GM12878 (cell line): ENCODE results near the gene NELFB. TPM values are rescaled to one million over a fixed set of nuclear protein-coding genes. Genes with fewer than 3 reads are reported as not detected.

Experiments used
- BRCA1 ChIP-seq: IDR thresholded peaks from 2 replicates; pipeline ENCODE4 v1.6.1; 2011; ENCODE audit warnings: low read depth, low read length, improper control_type of control experiment
- CBX5 ChIP-seq: sonication (generic); IDR thresholded peaks from 2 replicates; pipeline ENCODE4 v1.6.1; 2016; ENCODE audit warnings: low read depth, moderate library complexity, mild to moderate bottlenecking, inconsistent platforms
- CHD2 ChIP-seq: IDR thresholded peaks from 2 replicates; pipeline ENCODE4 v1.6.1; 2011; ENCODE audit warnings: low read depth, low read length, improper control_type of control experiment, borderline replicate concordance
- CREM ChIP-seq: IDR thresholded peaks from 2 replicates; pipeline ENCODE4 v1.6.1; 2014; ENCODE audit warnings: antibody characterized with exemption, low read depth
- CTCF ChIP-seq, 3 experiments: IDR thresholded peaks in 2 of 3; conservative IDR thresholded peaks in 1 of 3; 2 replicates each; pipeline ENCODE4 v1.5.1; 2011; ENCODE audit warnings: low read depth in 3 of 3, low read length in 3 of 3, mild to moderate bottlenecking in 3 of 3, control low read depth in 2 of 3, moderate library complexity in 2 of 3, inconsistent platforms in 1 of 3, mixed read lengths in 1 of 3; ENCODE audit not compliant: control insufficient read depth in 2 of 3, insufficient read depth in 1 of 3; ENCODE audit errors: extremely low read depth in 1 of 3
- GABPA ChIP-seq: IDR thresholded peaks from 2 replicates; pipeline ENCODE4 v1.6.1; 2014; ENCODE audit warnings: antibody characterized with exemption, low read depth, mild to moderate bottlenecking, inconsistent platforms
- HSF1 ChIP-seq: fragments of 150-350 bp; IDR thresholded peaks from 2 replicates; pipeline ENCODE4 v1.6.1; 2014; ENCODE audit warnings: mild to moderate bottlenecking, low read depth, low read length
- IKZF2 ChIP-seq, 2 experiments: fragments of 450-650 bp; IDR thresholded peaks; 2 replicates each; pipeline ENCODE4 v1.6.1; 2017; ENCODE audit warnings: mild to moderate bottlenecking in 2 of 2, moderate library complexity in 2 of 2
- LARP7 ChIP-seq: fragments of 450-650 bp; IDR thresholded peaks from 2 replicates; pipeline ENCODE4 v1.6.1; 2017; ENCODE audit warnings: mild to moderate bottlenecking
- MTA2 ChIP-seq: fragments of 450-650 bp; IDR thresholded peaks from 2 replicates; pipeline ENCODE4 v1.6.1; 2016; ENCODE audit warnings: low read depth, mild to moderate bottlenecking, moderate library complexity
- MYC ChIP-seq: IDR thresholded peaks from 2 replicates; pipeline ENCODE4 v1.6.1; 2011; ENCODE audit warnings: mild to moderate bottlenecking, low read length, moderate library complexity, inconsistent platforms; ENCODE audit not compliant: insufficient read depth, insufficient replicate concordance, insufficient read length, severe bottlenecking
- NR2C1 ChIP-seq: fragments of 450-650 bp; IDR thresholded peaks from 2 replicates; pipeline ENCODE4 v1.6.1; 2017; ENCODE audit warnings: antibody characterized with exemption, mild to moderate bottlenecking, moderate library complexity
- PAX8 ChIP-seq: fragments of 450-650 bp; IDR thresholded peaks from 2 replicates; pipeline ENCODE4 v1.6.1; 2017; ENCODE audit warnings: mild to moderate bottlenecking, moderate library complexity
- POLR2AphosphoS5 ChIP-seq: IDR thresholded peaks from 2 replicates; pipeline ENCODE4 v1.6.1; 2011; ENCODE audit warnings: mild to moderate bottlenecking, low read length, inconsistent platforms
- RAD51 ChIP-seq: fragments of 450-650 bp; IDR thresholded peaks from 2 replicates; pipeline ENCODE4 v1.6.1; 2016; ENCODE audit warnings: moderate library complexity, mild to moderate bottlenecking, inconsistent platforms
- SMARCA5 ChIP-seq: fragments of 450-650 bp; IDR thresholded peaks from 2 replicates; pipeline ENCODE4 v1.6.1; 2017; ENCODE audit warnings: mild to moderate bottlenecking
- SREBF2 ChIP-seq: IDR thresholded peaks from 2 replicates; pipeline ENCODE4 v1.6.1; 2012; ENCODE audit warnings: mild to moderate bottlenecking, low read length
- SRF ChIP-seq, 2 experiments: IDR thresholded peaks; 2 replicates each; pipeline ENCODE4 v1.6.1; 2011; ENCODE audit warnings: low read depth in 2 of 2, low read length in 2 of 2, mild to moderate bottlenecking in 1 of 2, moderate library complexity in 1 of 2
- ZBTB4 ChIP-seq: fragments of 450-650 bp; formaldehyde crosslinking; IDR thresholded peaks from 2 replicates; pipeline ENCODE4 v1.4.0; 2022; ENCODE audit warnings: mild to moderate bottlenecking, moderate library complexity
- ZBTB40 ChIP-seq: fragments of 450-650 bp; IDR thresholded peaks from 2 replicates; pipeline ENCODE4 v1.6.1; 2016; ENCODE audit warnings: mild to moderate bottlenecking, moderate library complexity, borderline replicate concordance
- polyA plus RNA-seq, 11 experiments: library from polyadenylated mRNA; depleted of rRNA in 4 of 11; unstranded in 6 of 11; stranded (reverse) in 5 of 11; fragments of >200 nt; fragmentation: Nextera tagmentation in 4 of 11; fragmentation: Illumina TruSeq in 1 of 11; extraction: Ambion mirVana in 4 of 11; extraction: Trizol in 1 of 11; gene quantifications; 1 replicate in 1 of 11; 2 replicates in 10 of 11; pipeline versions ENCODE4 v1.2.1 to v1.2.3, GENCODE V29; 2011 to 2016; ENCODE audit warnings: inconsistent platforms in 2 of 11, missing spikeins in 2 of 11, low read depth in 1 of 11
- total RNA-seq, 4 experiments: library from RNA; depleted of rRNA in 3 of 4; stranded (reverse); fragments of >200 nt in 3 of 4; fragmentation: Illumina TruSeq in 1 of 4; extraction: Trizol in 1 of 4; gene quantifications; 2 replicates each; pipeline versions ENCODE4 v1.2.1 to v1.2.3, GENCODE V29; 2013 to 2021

Gene NELFB
- total and polyA plus RNA-seq, 10 of the 15 experiments (the other 5 are each of a cell fraction or from before 2014, with no cell fraction given): 0.19 to 63.4 (median 30.9) TPM

- TF ChIP-seq ZBTB4 (no peak), IKZF2 (IDR thresholded peaks at IDR 0.05) (no peak), SRF (IDR thresholded peaks at IDR 0.05; ENCODE audit: low read depth in 2 of 2, low read length in 2 of 2) (no peak), CREM (0 out of 2 replicates have a peak, but pooled peaks have one; percentile 12), SREBF2 (no peak), ZBTB40 (no peak), CTCF (IDR thresholded peaks at IDR 0.05 in 2 of 3, conservative IDR thresholded peaks at IDR 0.05 in 1 of 3; ENCODE audit: control insufficient read depth in 2 of 3, extremely low read depth in 1 of 3, insufficient read depth in 1 of 3, low read depth in 3 of 3, low read length in 3 of 3) (peak in 1 of 3 experiments; percentile 24; a peak in 1 of 6 replicates), POLR2AphosphoS5 (peak; percentile 82), NR2C1 (peak; percentile 15; the same call in 1 of the 2 replicates), HSF1 (no peak), GABPA (no peak), PAX8 (no peak), LARP7 (no peak), BRCA1 (no peak), CHD2 (no peak), MYC (no peak), MTA2 (no peak), RAD51 (no peak), SMARCA5 (peak; percentile 3; the same call in 1 of the 2 replicates), CBX5 (no peak)
Observed at GRCh38 chr9:137302118-137302448, 47.0 kb downstream of the NELFB start, which contains the start of gene NRARP (continued).
